GM18502 (cell line): Measurements from ENCODE around the gene MKNK2.
A peak's percentile ranks its signal among the peaks of the same experiment; 100 is the strongest.
"Not testable (repeated sequence)": the region's sequence is repeated elsewhere in the genome, so short reads cannot be mapped to it uniquely, and the experiment has no call there.

Experiments
- ATAC-seq: cut with Tn5 transposase; IDR thresholded peaks from one replicate; pipeline ENCODE4 v1.9.1; 2021; ENCODE audit warnings: mild to moderate bottlenecking; ENCODE audit not compliant: unreplicated experiment, poor library complexity

Gene MKNK2

DNA sequence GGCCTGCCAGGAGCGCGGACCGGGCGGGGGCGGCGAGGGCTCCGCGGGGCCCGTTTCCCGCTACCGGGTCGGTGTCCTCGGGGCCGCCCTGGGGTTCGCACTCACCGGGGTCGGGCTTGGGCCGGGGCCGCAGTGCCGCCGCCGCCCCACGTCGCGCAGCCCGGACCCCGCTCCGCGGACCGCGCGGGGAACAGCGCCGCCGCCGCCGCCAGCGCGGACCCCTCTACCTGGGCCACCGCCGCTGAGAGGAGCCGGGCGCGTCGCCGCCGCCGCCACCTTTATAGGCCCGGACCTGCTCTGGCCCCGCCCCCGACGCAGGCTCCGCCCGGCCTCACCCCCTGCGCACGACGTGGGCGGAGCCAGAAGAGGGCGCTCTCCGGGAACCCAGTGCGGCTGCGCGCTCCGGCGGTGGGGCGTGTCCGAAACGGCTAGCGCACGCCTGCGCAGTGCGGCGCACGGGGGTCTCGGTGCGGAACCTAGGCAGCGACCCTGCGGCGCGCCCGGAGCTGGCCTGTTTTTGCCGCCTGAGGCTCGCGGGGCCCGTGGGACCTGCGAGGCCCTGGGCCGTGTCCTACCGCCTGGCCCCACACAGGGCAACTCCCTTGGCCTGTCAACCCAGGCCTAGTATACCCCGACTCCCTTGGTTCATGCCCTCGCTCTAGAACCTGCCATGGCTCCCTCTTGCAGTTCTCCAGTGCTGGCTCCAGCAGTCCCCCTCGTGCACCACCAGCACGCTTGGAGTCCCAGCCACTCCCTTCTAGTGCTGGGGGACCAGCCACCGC, at the start of gene MKNK2:
MKNK2 (minus strand) TSS at position 254 of the 782 bp plus-strand sequence. CDS start 393 bp downstream, outside the sequence.
- peak; percentile 52 for ATAC-seq

GRCh38 chr19:2100719-2101061, 49.6 kb upstream of the MKNK2 start:
- ATAC-seq, result no peak

GRCh38 chr19:2099937-2100718, 49.1 kb upstream of the MKNK2 start:
- no peak for ATAC-seq

DNA sequence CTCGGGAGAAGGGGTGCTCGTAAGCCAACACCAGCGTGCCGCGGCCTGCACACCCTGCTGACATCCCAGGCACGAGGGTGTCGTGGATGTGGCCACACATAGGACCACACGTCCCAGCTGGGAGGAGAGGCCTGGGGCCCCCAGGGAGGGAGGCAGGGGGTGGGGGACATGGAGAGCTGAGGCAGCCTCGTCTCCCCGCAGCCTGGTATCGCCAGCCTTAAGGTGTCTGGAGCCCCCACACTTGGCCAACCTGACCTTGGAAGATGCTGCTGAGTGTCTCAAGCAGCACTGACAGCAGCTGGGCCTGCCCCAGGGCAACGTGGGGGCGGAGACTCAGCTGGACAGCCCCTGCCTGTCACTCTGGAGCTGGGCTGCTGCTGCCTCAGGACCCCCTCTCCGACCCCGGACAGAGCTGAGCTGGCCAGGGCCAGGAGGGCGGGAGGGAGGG, 48.0 kb upstream of the MKNK2 start:
- ATAC-seq, result no peak

DNA sequence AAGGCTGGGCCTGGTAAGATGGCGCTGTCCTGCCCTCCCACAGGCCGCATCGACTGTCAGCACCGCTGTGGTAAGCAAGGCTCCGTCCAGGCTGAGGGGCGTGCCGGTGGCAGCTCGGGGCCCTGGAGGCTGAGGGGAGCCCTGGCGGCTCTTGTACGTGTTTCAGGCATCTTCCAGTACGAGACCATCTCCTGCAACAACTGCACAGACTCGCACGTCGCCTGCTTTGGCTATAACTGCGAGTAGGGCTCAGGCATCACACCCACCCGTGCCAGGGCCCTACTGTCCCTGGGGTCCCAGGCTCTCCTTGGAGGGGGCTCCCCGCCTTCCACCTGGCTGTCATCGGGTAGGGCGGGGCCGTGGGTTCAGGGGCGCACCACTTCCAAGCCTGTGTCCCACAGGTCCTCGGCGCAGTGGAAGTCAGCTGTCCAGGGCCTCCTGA, 46.9 kb upstream of the MKNK2 start:
- ATAC-seq, result no peak

GRCh38 chr19:2097203-2097885, 46.3 kb upstream of the MKNK2 start:
- peak; percentile 2 for ATAC-seq

GRCh38 chr19:2096480-2097202, 45.6 kb upstream of the MKNK2 start, which contains the start of gene IZUMO4:
Gene IZUMO4, plus strand, starts transcription at chr19:2096915. Its CDS starts 31 bp downstream, at chr19:2096946.
- peak; percentile 65 for ATAC-seq

GRCh38 chr19:2096034-2096479, 45.0 kb upstream of the MKNK2 start, which contains the start of gene MOB3A:
Gene MOB3A, minus strand, starts transcription at chr19:2096326. Its CDS starts 17,766 bp downstream, at chr19:2078560.
- ATAC-seq, result peak; percentile 42

GRCh38 chr19:2091926-2092525, 41.0 kb upstream of the MKNK2 start:
- ATAC-seq, result not testable (repeated sequence)

DNA sequence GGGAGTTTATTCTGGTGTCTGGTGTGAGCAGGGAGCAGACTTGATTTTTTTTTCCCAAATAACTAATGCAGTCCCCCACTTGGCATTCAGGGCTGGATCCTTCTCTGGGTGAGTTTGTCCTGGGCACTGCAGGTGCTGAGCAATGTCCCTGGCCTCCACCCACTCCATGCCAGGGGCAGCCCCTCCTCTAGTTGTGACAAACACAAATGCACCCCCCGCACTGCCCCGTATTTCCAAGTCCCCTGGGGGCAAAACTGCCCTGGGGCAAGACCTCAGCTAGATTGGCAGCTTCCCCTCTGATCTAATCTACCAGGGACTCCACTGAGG, 38.6 kb upstream of the MKNK2 start:
- ATAC-seq, result no peak

- ATAC-seq, result no peak
These were observed 38.1 kb upstream of the MKNK2 start for GRCh38 chr19:2089001-2089711.

DNA sequence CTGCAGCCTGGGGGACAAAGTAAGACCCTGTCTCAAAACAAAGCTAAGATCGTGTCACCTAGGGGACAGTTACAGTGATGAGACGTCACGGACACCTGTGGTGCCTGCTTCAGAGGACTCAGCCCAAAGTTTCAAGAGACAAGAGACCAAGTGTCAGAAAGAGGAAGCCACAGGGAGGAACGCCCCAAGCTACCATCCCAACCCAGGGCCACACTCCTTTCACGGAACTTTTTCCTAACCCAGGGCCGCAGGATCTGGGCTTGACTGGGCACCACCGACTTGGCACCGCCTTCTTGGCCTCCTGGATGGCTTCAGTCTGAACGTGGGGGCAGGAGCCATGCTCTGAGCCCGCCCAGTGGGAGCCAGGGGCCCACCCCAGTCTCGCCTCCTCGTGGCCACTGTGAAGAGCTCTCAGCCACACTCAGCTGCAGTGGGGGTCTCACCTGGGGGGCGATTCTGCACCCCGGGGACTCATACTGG, 36.6 kb upstream of the MKNK2 start:
- no peak for ATAC-seq

DNA sequence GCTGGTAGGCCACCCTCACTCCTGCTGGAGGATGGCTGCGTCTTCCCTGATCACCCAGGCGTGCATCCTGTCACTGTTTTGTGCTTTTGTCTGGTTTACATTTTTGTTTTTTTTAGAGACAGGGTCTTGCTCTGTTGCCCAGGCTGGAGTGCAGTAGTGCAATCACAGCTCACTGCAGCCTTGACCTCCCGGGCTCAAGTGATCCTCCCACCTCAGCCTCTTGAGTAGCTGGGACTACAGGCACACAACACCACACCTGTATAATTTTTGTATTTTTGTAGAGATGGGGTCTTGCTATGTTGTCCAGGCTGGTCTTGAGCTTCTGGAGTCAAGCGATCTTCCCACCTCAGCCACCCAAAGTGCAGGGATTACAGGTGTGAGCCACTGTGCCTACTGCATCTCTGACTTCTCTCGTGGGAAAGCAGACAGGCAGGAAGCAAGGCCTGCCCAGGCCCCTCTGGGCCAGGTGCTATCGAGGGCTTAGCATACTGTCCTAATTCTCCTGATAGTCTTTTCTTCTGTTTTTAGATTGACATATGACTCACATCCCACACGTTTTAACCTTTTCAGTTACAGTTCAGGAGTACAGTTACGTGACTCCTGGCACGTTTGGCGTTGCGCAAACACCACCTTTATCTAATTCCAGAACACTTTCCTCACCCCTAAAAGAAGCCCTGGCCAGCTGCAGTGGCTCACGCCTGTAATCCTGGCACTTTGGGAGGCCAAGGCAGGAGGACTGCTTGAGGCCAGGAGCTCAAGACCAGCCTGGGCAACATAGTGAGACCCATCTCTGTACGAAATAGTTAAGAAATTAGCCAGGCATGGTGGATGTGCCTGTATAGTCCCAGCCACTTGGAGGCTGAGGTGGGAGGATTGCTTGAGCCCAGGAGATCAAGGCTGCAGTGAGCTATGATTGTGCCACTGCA, 35.9 kb upstream of the MKNK2 start:
- not testable (repeated sequence) for ATAC-seq

GRCh38 chr19:2084993-2085720, 34.1 kb upstream of the MKNK2 start:
- ATAC-seq, result peak; percentile 40

GRCh38 chr19:2083174-2083854, 32.3 kb upstream of the MKNK2 start:
- no peak for ATAC-seq
